ENCODE measurements around the gene SORCS3.

- no peak for TF ChIP-seq CTCF (IDR thresholded peaks at IDR 0.05; ENCODE audit: insufficient read depth, low read length)
- no peak for TF ChIP-seq REST (IDR thresholded peaks at IDR 0.05; ENCODE audit: insufficient replicate concordance, low read depth)
- no peak for TF ChIP-seq POLR2AphosphoS5 (IDR thresholded peaks at IDR 0.05; ENCODE audit: low read depth)
- no peak for TF ChIP-seq SPI1 (IDR thresholded peaks at IDR 0.05; ENCODE audit: borderline replicate concordance, low read depth)
- no peak for TF ChIP-seq GABPA (IDR thresholded peaks at IDR 0.05; ENCODE audit: low read depth)
Observed at GRCh38 chr10:104835422-104835821, 194.3 kb downstream of the SORCS3 start.

Data from HL-60 (cell line).